ENCODE data around the gene ADCY1.

Gene ADCY1

DNA sequence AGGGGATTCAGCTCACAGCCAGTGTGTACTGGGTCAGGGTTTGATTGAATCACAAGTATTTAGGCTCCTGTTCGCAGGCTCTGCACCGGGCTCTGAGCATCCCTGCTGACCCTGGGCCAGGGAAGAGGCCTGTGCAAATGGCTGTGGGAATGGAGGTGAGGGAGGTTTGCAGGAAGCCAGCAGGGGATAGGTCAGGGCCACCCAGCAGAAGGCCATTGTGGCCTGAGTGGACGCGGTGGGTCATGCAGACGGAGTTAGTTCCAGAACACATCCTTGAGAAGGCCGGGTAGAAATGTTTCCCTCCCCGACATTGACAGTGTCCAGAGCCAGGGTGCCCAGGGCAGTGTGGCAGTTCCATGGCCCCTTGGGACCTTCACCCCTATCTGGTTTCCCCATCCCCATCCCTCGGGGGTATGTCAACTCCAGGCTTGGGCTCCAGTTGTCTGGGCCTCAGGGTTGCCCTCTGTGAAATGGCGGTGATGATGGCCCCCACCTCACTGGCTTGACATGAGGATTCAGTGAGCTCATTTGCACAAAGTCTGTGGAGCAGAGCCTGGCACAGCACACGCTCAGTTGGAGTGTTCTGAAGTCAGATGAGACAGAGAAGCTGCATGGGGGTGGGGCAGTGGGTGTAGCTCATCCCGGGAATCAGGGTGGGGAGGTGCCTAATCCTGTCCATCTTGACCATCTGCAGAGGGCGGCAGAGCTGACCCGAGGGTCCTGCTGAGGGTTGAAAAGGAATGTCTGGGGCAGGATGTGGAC, 107.6 kb downstream of the ADCY1 start:
- no peak for DNase-seq

DNA sequence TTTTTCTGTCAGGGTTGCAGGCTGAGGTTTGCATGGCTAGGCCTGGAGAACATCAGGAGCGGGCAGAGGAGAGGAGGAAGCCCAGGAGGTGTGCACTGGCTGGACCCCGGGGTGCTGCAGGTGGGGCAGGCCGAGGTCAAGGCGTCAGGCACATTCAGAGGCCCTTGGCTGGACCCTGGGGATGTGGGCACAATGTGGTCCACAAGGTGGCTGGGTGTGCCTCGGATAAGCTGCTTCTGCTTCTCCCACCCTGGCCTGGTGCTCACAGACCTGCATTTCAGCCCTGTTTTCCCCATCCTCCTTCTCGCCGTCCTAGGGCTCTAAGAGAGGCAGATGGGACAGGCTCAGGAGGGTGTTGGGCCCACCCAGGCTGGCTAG, 108.2 kb downstream of the ADCY1 start:
- DNase-seq = no peak

DNA sequence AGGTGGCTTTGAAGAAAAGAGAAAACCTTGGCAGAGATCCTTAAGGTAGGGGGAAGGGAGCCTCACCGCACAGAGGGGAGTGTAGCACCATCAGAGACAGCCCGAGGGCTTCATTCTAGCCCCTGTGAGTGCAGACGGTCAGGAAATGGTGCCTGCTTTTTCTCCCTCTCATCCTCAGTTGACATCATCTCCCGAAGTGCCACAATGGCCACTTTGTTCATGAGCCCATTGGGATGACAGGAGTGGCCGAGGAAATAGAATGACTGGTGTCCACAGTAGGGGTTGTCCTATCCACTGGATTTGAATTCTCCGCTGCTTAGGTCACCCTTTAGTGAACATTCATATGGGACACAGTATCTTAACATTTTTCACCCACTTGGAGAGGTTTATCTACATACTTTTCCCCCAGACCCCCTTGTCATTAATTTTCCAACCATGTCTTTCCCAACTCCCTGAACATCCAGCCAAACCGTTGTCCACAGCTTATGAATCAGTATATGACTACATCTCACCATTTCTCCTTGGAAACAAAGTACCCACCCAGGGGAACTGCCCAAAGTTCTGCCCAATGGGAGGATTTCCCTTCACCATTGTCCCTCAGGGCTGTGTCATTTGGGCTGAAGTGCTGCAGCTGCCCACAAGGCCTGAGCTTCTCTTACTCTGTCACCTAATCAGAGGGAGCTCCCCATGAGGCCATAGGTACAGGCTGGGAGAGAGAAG, 108.8 kb downstream of the ADCY1 start:
- DNase-seq = no peak

DNA sequence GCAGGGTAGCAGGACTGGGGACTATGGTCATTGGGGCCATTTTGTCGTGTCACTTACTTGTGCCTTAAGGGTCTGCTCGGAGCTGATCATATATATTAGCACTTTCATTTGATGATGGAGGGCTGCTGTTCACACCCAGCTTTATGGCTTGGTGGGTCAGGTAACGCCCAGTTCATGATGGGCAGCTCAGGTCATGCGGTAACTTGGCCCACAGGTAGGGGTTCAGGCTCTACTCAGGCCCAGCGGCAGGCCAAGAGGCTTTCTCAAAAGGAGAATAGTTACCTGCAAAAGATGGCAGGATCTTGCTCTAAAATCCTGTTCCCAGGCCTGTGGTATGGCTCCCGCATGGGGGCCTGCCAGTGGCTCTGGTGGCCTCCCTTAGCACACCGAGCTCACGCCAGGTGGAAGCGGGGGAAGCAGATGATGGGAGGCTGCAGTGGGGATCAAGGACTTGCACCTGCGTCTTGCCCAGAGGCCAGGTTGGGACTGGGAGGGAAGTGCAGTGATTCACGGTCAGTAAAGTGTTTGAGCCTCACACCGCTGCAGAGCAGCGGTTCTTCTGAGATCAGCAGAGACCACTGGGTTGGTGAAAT, 109.5 kb downstream of the ADCY1 start:
- no peak for DNase-seq

DNA sequence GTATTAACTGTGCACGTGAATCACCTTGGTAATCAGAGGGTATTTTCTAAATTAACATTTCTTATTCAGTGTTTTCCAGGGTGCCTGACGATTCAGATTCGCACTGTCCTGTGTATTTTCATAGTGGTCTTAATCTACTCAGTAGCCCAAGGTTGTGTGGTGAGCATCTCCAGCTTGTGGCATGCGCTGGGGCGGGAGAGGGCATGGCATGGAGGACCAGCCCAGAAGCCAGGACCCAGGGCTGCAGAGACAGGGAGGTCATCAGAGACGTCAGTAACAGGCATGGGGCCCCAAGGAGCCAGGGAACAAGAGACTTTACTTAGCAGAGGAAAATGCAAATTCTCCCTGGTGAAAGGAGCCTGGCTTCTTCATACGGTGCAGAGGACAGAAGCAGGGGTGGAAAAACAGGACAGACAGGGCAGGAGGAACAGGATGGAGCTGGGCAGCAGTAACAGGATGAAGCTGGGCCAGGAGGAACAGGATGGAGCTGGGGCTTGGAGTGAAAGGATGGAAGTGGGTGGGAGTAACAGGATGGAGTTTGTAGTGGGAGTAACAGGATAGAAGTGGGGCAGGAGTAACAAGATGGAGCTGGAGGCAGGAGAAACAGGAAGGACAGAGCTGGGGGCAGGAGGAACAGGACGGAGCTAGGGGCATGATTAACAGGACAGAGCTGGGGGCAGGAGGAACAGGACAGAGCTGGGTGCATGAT, 110.9 kb downstream of the ADCY1 start:
- no peak for DNase-seq

DNA sequence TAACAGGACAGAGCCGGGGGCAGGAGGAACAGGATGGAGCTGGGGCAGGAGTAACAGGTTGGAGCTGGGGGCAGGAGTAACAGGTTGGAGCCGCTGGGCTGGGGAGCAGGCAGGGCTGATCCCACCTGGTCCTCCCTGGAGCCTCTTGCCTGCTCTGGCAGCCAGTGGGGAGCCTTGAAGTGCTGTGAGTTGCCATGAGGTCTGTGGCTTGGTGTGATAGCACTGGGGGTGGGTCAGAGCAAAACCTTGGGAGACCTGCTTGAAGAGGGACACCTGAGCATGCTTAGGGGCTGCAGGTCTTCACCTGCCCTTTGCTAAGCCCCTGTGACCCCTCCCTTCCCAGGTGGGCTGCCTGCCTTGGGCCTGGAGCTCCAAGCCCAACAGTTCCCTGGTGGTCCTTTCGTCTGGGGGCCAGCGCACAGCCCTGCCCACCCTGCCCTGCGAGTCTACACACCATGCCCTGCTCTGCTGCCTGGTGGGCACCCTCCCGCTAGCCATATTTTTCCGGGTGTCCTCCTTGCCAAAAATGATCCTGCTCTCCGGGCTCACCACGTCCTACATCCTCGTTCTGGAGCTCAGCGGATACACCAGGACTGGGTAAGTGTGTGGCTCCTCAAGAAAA, 111.6 kb downstream of the ADCY1 start:
- DNase-seq = no peak

DNA sequence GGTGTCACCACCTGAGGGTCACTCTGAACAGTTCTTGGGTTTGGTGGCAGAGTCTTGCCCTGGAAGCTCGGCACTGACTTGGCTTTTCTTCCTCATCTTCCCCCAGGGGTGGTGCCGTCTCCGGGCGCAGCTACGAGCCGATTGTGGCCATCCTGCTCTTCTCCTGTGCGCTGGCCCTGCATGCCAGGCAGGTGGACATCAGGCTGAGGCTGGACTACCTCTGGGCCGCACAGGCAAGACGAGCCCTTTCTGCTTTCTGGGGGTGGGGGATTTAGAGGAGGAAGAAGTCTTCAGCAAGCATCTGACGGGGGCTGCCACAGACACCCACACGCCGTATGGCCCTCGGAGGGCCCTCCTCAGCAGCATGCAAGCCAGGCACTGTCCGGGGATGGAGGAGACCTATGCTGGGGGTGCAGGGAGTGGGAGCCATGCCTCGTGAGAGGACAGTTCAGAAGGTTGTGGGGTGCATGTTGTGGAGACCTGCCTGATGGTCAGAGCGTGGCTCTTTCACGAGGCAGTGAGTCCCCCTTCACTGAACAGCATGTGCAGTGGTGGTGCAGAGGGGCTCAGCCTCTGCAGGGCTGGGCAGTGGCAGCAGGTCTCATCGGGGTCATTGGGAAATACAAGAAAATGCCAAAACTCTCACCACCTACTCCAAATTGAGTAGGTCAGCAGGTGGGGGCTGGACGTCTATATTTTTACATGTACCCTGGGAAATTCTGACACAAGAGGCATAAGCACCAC, 112.4 kb downstream of the ADCY1 start:
- DNase-seq = no peak

DNA sequence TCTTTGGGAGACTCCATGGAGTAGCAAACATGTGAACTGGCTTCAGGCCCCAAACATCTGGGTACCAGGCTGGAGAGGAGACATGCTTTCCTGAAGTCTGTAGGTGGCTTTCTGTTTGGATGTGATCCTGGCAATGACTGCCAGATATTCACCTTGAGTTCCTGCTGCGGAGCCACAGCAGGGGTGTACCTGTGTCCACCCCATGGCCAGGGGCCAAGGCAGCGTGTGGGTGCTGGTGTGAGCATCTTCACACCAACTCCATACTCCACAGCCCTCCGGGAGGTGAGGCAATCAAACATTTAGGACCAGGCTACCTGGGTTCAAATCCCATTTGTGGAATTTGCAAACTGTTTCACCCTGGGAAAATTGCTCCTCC, 113.0 kb downstream of the ADCY1 start:
- DNase-seq = no peak

DNA sequence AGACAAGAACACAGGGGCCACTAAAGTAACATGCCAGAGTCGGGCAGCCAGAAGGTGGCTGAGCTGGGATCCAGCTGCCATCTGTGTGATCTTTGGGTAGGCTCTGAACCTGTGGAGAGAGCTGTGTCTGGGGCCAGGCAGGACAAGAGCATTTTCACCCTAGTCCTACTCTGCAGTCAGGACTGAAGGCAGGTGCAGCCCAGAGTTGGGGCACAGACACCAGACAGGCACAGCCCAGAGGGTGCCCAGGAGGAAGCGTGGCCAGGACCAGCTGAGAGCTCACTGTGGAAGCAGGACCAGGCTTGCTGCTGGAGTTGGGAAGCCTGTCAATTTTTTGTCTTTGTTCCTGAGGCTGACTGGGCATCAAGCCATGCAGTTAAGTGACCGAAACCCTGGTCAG, 113.6 kb downstream of the ADCY1 start:
- DNase-seq = no peak

DNA sequence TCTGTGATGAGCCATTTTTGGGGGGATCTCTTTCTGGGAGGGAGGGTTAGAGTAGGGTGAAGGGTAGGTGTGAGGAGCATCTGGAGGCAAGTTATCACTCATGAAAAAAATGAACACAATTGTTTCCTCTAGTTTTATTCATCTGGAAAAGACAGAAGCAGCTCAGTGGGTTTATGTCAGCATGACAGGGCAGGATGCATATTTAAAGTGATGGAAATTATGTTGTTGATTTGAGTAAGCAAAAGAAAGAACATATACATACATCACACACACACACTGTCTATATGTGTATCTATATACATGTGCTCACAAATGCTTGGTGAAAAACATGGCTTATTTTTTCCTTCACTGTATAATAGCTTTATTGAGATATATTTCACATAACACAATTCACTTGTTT, 114.2 kb downstream of the ADCY1 start:
- no peak for DNase-seq

DNA sequence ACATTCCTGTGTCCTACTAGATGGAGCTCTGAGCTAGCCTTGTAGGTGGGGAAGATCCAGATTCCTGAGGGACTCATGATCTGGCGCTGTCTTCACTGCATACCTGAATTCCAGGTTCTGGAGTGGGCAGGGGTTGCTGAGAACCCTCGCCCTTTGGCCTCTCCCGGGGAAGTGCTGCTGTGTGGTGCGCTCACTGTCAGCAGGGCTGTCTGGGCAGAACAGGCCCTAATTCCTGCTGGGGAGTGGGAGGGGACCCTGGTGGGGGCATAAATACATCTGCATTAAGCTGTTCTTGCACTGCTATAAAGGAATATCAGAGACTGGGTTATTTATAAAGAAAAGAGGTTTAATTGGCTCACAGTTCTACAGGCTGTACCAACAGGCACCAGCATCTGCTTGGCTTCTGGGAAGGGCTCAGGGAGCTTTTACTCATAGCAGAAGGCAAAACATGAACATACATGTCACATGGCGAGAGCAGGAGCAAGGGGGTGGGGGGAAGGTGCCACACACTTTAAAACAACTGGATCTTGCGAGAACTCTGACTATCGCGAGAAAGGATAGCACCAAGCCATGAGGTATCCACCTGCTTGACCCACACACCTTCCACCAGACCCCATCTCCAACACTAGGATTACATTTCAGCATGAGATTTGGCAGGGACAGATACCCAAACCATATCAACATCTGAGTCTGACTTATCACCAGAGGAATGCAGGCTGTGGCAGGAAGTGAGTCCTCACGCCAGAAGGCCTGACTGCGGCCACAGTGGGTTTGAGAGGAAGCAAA, 115.0 kb downstream of the ADCY1 start:
- no peak for DNase-seq

DNA sequence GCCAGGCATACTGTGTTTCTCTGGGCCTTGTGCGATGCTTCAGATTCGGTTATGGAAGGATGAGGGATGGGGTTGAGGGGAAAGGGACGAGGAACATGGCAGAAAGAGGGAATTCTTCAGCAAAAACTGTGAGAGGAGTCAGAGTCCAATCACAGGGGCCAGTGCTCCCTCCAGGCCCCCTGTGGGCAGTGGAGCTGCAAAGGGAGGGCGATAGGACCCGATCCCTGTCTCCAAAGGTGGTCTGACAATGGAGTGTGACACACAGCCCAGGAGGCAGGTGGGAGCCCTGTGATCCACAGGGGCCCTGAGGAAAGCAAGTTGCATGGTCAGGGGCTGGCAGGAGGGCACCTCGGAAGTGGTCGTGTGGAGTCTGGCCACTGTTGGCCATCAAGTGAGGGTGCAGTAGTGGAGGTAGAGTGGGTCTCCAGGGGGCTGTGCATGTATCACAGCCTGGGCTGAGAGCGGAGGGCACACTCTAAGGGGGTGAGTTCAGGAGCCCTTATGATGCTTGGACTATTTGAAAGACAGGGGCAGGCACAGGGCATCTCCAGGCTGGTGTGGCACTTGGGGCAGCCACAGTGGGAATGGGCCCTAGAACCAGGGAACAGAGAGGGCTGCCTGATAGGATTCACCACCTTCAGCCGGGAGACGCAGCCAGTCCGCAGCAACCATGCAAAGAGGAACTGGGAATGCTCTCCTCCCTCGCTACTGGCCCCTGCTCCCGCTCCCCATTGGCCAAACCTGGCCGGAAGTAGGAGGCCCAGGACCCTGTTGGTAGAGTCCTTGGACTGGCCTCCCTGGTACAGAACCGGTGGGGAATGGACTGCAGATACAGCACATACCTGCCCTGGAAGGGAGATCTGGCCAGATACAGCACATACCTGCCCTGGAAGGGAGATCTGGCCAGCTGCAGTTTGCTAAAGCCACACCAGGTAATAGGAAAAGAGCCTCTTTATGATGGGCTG, 115.9 kb downstream of the ADCY1 start:
- DNase-seq = no peak

DNA sequence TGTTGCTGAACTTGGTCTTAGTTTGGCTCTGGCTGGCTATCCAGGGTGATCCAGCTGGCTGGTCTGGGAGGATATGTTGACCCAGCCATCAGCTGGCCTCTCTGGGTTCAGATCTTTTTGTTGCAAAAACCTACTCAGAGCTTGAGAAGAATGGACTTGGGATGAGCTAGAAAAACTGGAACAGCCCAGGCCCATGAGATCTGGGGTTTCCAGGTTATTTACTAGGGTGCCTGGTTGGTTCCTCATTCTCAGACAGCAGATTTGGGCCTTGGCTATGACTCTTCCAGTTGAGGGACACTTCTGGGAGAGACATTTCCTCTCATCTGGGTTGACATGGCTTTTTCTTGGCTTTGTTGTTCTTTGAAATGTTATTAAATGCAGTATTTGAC, 116.6 kb downstream of the ADCY1 start:
- no peak for DNase-seq

DNA sequence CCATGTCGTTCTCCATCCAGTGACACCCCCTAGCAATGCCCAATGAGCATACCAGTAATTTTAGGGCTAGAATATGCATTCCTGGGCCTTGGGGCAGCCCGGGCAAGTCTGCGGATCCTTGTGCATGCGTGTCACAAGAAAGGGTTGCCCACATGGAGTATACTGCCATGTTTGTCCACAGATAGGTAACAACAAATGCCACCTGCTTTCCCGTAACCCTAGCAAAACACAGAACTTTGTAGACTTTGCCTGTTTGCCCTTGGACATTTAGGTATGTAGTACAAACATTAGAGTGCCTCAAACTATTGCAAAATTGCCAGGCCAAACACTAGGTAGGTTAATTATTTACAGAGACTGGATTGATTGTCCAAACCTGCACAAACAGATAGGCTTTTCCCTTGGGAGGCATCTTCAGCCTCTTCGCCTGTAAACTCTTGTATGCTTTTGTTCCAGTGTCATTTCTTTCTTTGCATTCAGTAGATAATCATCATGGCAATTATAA, 117.0 kb downstream of the ADCY1 start:
- no peak for DNase-seq

DNA sequence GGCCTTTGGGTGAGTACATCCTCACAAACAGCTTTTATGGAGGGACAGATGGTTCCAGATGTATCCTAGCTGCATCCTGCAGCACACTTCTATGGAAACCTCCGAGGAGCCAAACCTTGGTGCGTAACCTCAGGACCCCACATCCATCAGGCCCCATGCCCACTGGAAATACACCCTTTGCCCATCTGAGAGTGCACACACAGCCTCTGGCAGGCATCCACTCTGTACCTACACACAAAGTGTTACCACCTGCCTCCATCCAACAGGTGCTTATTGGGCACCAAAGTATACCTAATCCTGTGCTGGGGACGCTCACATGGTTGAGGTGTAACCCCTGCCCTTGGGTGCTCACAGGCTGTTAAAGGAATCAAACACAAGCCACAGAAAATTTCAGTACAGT, 117.9 kb downstream of the ADCY1 start:
- DNase-seq = no peak

DNA sequence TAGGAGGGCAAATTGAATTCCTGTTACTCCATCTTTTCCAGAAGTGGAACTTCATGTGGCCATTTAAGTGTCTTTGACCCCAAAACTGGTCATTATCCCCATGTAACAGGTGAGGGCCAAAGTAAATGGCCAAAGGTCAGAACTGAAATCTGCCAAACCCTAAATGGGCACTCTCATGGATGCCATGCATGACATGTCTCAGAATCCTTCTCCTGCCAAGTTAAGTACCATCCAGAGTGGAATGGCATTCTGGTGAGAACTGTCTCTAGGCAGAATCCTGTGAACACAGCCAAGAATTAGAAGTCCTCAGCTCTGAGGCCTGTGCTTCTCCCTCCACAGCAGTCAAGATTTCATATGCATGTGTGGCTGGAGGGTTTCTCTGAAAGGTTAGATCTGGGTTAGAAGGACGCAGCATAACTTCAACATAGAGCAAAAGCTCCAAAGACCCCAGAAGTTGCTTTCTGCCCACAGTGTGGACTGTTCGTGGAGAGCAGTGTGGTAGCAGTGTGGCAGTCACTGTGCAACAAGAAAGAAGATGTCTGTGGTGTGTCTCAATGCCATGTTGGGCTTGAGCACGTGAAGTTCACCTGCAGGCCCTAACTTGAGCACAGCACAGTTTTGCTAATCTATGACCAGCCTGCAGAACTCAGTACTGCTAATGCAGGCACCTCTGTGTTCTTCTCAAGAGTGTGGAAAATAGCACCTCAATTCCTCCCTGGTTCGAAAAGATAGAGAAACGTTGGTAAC, 121.3 kb downstream of the ADCY1 start:
- no peak for DNase-seq

DNA sequence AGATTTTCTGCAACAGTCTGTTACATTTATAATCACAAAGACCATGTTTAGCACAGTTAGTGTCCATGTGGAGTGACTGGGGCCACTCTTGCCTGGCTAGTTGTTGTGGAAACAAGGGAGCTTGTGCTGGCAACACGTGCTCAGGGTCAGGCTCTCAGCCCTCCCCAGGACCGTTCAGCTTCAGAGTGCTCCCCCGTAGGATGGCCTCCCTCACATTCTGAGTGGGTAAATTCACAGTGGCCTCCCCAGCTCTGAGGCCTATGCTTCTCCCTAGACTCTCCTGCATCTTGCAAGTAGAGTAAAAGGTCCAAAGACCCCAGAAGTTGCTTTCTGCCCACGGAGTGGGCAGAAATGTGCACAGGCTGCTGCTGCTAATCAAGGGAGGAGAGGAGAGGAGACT, 122.3 kb downstream of the ADCY1 start:
- DNase-seq = no peak

DNA sequence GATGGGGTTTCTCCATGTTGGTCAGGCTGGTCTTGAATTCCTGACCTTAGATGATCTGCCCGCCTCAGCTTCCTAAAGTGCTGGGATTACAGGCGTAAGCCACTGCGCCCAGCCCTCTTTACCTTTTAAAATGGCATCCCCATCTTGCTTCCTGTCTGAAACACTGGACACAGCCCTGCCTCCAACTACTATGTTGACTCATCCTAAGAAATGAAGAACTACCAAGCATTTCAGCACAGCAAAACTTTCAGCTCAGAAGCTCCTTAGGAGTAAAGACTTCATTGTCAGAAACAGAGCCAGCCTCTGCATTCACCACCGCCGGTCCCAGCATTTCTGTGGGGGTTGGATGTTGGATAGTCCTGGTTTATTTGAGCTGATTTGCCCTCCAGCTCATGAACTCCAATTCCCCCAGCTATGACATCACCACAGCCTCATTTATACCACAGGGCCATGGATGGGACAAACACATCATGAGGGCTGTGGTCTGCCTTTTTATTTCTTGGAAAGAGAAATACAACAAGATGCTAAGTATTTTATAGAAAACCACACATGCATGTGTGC, 123.5 kb downstream of the ADCY1 start:
- DNase-seq = no peak
